Glutamatergic neuron (in vitro differentiated cells): ENCODE results near the gene CAP2. TPM values are rescaled to one million over a fixed set of nuclear protein-coding genes. Genes with fewer than 3 reads are reported as not detected.

Source experiments
- DNase-seq: peaks from one replicate; pipeline ENCODE4 v3.0.0; 2022
- H3K27ac Mint-ChIP-seq: one replicate; pipeline ENCODE4 v1.8.0; 2020; ENCODE audit warnings: mild to moderate bottlenecking, mixed read lengths, inconsistent platforms; ENCODE audit not compliant: unreplicated experiment
- H3K27me3 Mint-ChIP-seq: one replicate; pipeline ENCODE4 v1.8.0; 2020; ENCODE audit warnings: mild to moderate bottlenecking, moderate library complexity, mixed read lengths, inconsistent platforms; ENCODE audit not compliant: unreplicated experiment
- H3K36me3 Mint-ChIP-seq: one replicate; pipeline ENCODE4 v1.8.0; 2020; ENCODE audit warnings: mild to moderate bottlenecking, mixed read lengths, inconsistent platforms; ENCODE audit not compliant: unreplicated experiment
- H3K4me1 Mint-ChIP-seq: one replicate; pipeline ENCODE4 v1.8.0; 2020; ENCODE audit warnings: mild to moderate bottlenecking, low read depth, mixed read lengths, inconsistent platforms; ENCODE audit not compliant: unreplicated experiment
- H3K4me3 Mint-ChIP-seq: one replicate; pipeline ENCODE4 v1.8.0; 2020; ENCODE audit warnings: mild to moderate bottlenecking, mixed read lengths, inconsistent platforms; ENCODE audit not compliant: unreplicated experiment
- H3K9me3 Mint-ChIP-seq: one replicate; pipeline ENCODE4 v1.8.0; 2020; ENCODE audit warnings: mild to moderate bottlenecking, moderate library complexity, mixed read lengths, inconsistent platforms; ENCODE audit not compliant: unreplicated experiment
- CTCF ChIP-seq: fragments of 200-600 bp; sonication (generic); IDR thresholded peaks from one replicate; pipeline ENCODE4 v1.5.0; 2021; ENCODE audit not compliant: partially characterized antibody, unreplicated experiment
- total RNA-seq: library from RNA; stranded (reverse); fragmentation: NEBNext Ultra II Directional; extraction: Animal tissue kit (Norgen Biotek cat#: 25700); gene quantifications from one replicate; pipeline ENCODE4 v1.2.1, GENCODE V29; 2021; ENCODE audit not compliant: unreplicated experiment

CAP2 gene
- total RNA-seq, 1 donor from 2014 or later = 24.4 TPM

GRCh38 chr6:17469006-17469832 lies 75.8 kb downstream of the CAP2 start:
- TF ChIP-seq CTCF = no peak
- peaks cover 2% of the 10 kb centered on the region for H3K27me3 Mint-ChIP-seq
- no peak for DNase-seq
- peaks cover 3% of the 10 kb centered on the region for H3K4me1 Mint-ChIP-seq
- H3K27ac Mint-ChIP-seq = no peak overlapping the region
- no peaks in the 10 kb centered on the region for H3K36me3 Mint-ChIP-seq
- no peak overlapping the region for H3K4me3 Mint-ChIP-seq
- peaks cover 5% of the 10 kb centered on the region for H3K9me3 Mint-ChIP-seq

GRCh38 chr6:17470202-17470937 lies 77.0 kb downstream of the CAP2 start:
- TF ChIP-seq CTCF = no peak
- Mint-ChIP-seq H3K9me3 (peaks cover 5% of the 10 kb centered on the region), H3K4me1 (peaks cover 5% of the 10 kb centered on the region), H3K27ac (no peak overlapping the region), H3K4me3 (no peak overlapping the region), H3K27me3 (peaks cover 2% of the 10 kb centered on the region), H3K36me3 (no peaks in the 10 kb centered on the region)
- no peak for DNase-seq

- peaks cover 2% of the 10 kb centered on the region for H3K27me3 Mint-ChIP-seq
- H3K9me3 Mint-ChIP-seq = peaks cover 5% of the 10 kb centered on the region
- no peak overlapping the region for H3K4me3 Mint-ChIP-seq
- H3K4me1 Mint-ChIP-seq = peaks cover 5% of the 10 kb centered on the region
- TF ChIP-seq CTCF = no peak
- no peak for DNase-seq
- no peak overlapping the region for H3K27ac Mint-ChIP-seq
- no peaks in the 10 kb centered on the region for H3K36me3 Mint-ChIP-seq
Measured at GRCh38 chr6:17470938-17471327, 77.5 kb downstream of the CAP2 start.

- DNase-seq = no peak
- TF ChIP-seq CTCF = no peak
- Mint-ChIP-seq H3K4me3 (no peak overlapping the region), H3K27me3 (no peaks in the 10 kb centered on the region), H3K4me1 (peaks cover 5% of the 10 kb centered on the region), H3K36me3 (no peaks in the 10 kb centered on the region), H3K9me3 (peaks cover 5% of the 10 kb centered on the region), H3K27ac (no peak overlapping the region)
Measured at GRCh38 chr6:17472653-17473183, 79.3 kb downstream of the CAP2 start.
